ENCODE measurements around the gene OSBPL2. TPM values are rescaled to one million over a fixed set of nuclear protein-coding genes. Genes with fewer than 3 reads are reported as not detected.

The OSBPL2 gene
- total and polyA plus RNA-seq, 10 donors, result 9.2 to 81.7 (median 48.4) TPM

DNA sequence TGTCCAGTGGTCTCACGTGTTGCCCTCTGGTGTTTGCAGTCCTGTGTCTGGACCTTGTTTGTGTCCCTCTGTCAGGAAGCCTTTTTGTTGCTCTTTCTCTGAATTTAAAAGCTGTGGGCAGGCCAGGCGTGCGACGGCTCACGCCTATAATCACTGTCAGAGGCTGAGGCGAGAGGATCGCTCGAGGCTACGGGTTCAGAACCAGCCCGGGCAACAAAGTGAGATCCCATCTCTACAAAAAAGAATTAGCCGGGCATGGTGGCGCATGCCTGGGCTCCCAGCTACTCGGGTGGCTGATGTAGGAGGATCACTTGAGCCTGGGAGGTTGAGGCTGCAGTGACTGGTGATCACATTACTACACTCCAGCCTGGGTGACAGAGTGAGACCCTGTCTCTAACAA lies 28.5 kb downstream of the OSBPL2 start:
- 95 to 98% (median 97%) methylated on average over 13 of the region's 13 CpGs for WGBS, 5 donors
- TF ChIP-seq, protein P1, sequence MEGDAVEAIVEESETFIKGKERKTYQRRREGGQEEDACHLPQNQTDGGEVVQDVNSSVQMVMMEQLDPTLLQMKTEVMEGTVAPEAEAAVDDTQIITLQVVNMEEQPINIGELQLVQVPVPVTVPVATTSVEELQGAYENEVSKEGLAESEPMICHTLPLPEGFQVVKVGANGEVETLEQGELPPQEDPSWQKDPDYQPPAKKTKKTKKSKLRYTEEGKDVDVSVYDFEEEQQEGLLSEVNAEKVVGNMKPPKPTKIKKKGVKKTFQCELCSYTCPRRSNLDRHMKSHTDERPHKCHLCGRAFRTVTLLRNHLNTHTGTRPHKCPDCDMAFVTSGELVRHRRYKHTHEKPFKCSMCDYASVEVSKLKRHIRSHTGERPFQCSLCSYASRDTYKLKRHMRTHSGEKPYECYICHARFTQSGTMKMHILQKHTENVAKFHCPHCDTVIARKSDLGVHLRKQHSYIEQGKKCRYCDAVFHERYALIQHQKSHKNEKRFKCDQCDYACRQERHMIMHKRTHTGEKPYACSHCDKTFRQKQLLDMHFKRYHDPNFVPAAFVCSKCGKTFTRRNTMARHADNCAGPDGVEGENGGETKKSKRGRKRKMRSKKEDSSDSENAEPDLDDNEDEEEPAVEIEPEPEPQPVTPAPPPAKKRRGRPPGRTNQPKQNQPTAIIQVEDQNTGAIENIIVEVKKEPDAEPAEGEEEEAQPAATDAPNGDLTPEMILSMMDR (IDR thresholded peaks at IDR 0.05 in 8 of 11, conservative IDR thresholded peaks at IDR 0.05 in 3 of 11), result no peak
- no peak for TF ChIP-seq POLR2A (IDR thresholded peaks at IDR 0.05)
- no peak for TF ChIP-seq POLR2AphosphoS5 (IDR thresholded peaks at IDR 0.05)
- Histone ChIP-seq H3K27ac (no peak overlapping the region), H3K4me3 (no peak overlapping the region), H3K9me3 (peaks cover 0 to 6% (median 0%) of the 10 kb centered on the region in 8 donors), H3K27me3 (replicated peaks in 1 of 7) (no peaks in the 10 kb centered on the region), H3K36me3 (peaks cover 3 to 94% (median 58%) of the 10 kb centered on the region in 6 donors), H3K4me1 (peaks cover 0 to 11% (median 8%) of the 10 kb centered on the region in 6 donors)
- DNase-seq, result no peak
- intact Hi-C loops (cut with DNase I; ENCODE audit: low total_unique reads), result no loop called here

DNA sequence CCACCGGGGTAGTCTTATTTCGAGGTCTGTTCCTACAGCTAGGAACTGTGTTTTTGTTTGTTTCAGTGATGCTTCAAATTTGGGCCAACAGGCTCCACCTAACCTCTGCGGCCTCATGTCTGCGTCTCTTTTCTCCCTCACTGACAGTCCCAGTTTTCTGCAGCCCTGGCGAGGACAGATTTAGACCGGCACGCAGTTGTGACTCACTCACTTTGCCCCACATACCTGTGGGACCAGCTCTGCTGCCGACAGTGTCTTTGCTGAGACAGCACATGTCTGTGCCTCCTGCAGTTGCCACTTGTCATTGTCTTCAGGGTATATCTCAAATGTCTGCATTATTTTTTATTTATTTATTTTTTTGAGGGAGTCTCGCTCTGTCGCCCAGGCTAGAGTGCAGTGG lies 29.2 kb downstream of the OSBPL2 start:
- TF ChIP-seq POLR2AphosphoS5 (IDR thresholded peaks at IDR 0.05) (no peak), POLR2A (IDR thresholded peaks at IDR 0.05) (no peak)
- TF ChIP-seq, protein P1 (IDR thresholded peaks at IDR 0.05 in 8 of 11, conservative IDR thresholded peaks at IDR 0.05 in 3 of 11), result no peak
- Histone ChIP-seq H3K9me3 (peaks cover 0 to 6% (median 0%) of the 10 kb centered on the region in 8 donors), H3K27me3 (replicated peaks in 1 of 7) (no peaks in the 10 kb centered on the region), H3K27ac (no peak overlapping the region), H3K4me1 (peaks cover 0 to 11% (median 8%) of the 10 kb centered on the region in 6 donors), H3K36me3 (peaks cover 5 to 94% (median 58%) of the 10 kb centered on the region in 6 donors), H3K4me3 (no peak overlapping the region)
- no peak for DNase-seq
- WGBS, 5 donors, result 86 to 97% (median 93%) methylated on average over 10 of the region's 10 CpGs
- intact Hi-C loops (cut with DNase I; ENCODE audit: low total_unique reads), result no loop called here

DNA sequence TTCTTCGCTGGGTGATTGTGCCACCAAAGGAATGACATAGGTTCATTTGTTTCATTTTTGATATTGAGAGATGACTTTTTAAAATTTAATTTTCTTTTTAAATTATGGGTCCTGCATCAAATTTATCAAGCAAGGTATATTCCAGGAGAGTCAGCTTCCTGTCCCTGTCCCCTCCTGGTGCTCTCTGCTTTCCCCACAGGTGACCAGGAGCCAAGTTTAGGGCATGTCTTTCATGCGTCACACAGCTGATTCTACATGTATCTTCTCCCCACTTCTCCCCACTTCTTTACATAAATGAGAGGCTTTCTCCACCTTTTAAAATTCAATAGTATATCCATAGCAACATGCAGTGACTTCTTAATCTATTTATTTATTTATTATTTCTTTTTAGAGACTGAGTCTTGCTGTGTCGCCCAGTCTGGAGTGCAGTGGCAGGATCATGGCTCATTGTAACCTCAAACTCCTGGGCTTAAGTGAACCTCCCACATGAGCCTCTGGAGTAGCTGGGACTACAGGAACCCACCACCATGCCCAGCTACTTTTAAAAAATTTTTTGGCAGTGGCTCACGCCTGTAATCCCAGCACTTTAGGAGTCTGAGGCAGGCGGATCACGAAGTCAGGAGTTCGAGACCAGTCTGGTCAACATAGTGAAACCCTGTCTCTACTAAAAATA lies 30.0 kb downstream of the OSBPL2 start:
- 78 to 85% (median 83%) methylated on average over 7 of the region's 7 CpGs for WGBS, 5 donors
- Histone ChIP-seq H3K27me3 (replicated peaks in 1 of 7) (no peaks in the 10 kb centered on the region), H3K4me3 (no peak overlapping the region), H3K9me3 (peaks cover 0 to 6% (median 0%) of the 10 kb centered on the region in 8 donors), H3K4me1 (peaks cover 0 to 11% (median 8%) of the 10 kb centered on the region in 6 donors), H3K36me3 (peaks cover 7 to 94% (median 58%) of the 10 kb centered on the region in 6 donors), H3K27ac (no peak overlapping the region)
- intact Hi-C loops (cut with DNase I; ENCODE audit: low total_unique reads), result no loop called here
- TF ChIP-seq POLR2AphosphoS5 (IDR thresholded peaks at IDR 0.05), result no peak
- DNase-seq, result no peak

DNA sequence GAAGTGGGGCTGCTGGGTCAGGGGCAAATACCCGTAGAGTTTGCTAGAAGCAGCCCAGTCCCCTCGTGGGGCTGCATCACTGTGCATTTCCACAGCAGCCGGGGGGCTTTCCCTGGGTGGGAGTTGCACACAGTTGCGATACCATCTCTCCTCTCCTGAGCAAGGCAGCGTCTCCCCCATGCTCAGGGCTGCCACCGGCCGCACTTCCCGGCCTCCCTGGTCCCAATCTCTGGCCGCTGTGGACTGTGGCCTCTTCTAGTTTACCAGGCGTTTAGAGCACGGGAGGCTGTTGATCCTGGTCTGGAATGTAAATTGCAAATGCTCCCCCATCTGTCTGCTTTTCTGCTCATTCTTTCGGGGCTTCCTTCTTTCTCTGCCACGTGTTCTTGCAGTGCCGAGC lies 31.1 kb downstream of the OSBPL2 start:
- no peak for TF ChIP-seq POLR2A (IDR thresholded peaks at IDR 0.05)
- Histone ChIP-seq H3K27me3 (replicated peaks in 1 of 7) (no peaks in the 10 kb centered on the region), H3K9me3 (peaks cover 0 to 6% (median 0%) of the 10 kb centered on the region in 8 donors), H3K36me3 (peaks cover 9 to 94% (median 58%) of the 10 kb centered on the region in 6 donors), H3K4me3 (no peak overlapping the region), H3K4me1 (peaks cover 0 to 20% (median 10%) of the 10 kb centered on the region in 6 donors), H3K27ac (no peak overlapping the region)
- 78 to 87% (median 84%) methylated on average over 9 to 14 of the region's 14 CpGs for WGBS, 5 donors
- DNase-seq, result no peak
- intact Hi-C loops (cut with DNase I; ENCODE audit: low total_unique reads), result no loop called here

DNA sequence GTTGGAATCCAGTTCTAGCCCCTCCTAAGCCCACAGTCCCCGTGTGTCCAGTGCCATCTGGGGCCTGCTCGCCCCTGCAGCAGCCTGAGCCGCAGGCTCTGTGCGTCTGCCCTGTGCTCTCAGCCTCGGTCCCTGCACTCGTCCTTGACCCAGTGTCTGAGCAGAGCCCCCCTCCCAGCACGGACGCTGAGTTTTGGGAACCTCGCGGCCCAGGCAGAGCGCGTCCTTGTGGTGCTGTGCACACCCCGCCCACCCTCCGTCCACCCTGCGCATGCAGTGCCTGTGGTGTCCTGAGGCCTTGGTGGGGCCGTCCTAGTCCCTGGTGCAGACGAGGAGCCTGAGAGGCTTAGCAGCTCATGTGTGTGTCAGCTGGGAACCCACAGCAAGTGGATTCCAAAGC lies 31.6 kb downstream of the OSBPL2 start:
- intact Hi-C loops (cut with DNase I; ENCODE audit: low total_unique reads), result no loop called here
- H3K36me3 ChIP-seq, result peaks cover 9 to 94% (median 56%) of the 10 kb centered on the region in 6 donors
- H3K4me1 ChIP-seq, result peaks cover 0 to 25% (median 12%) of the 10 kb centered on the region in 6 donors
- TF ChIP-seq POLR2A (IDR thresholded peaks at IDR 0.05) (no peak), POLR2AphosphoS5 (IDR thresholded peaks at IDR 0.05) (peak in 2 of 3 donors; percentile 56 to 77)
- TF ChIP-seq, protein P1 (IDR thresholded peaks at IDR 0.05 in 8 of 11, conservative IDR thresholded peaks at IDR 0.05 in 3 of 11), result peak in 4 of 11 experiments; percentile 9 to 41 (median 26)
- H3K4me3 ChIP-seq, result no peak overlapping the region
- no peak overlapping the region for H3K27ac ChIP-seq
- H3K9me3 ChIP-seq, result peaks cover 0 to 6% (median 0%) of the 10 kb centered on the region in 8 donors
- WGBS, 5 donors, result 78 to 87% (median 84%) methylated on average over 12 to 17 of the region's 17 CpGs
- no peak for DNase-seq
- no peaks in the 10 kb centered on the region for H3K27me3 ChIP-seq (replicated peaks in 1 of 7)

Measured in spleen (tissue), 11 donors.